ENCODE results near the gene GPR142. TPM values are rescaled to one million over a fixed set of nuclear protein-coding genes. Genes with fewer than 3 reads are reported as not detected.

The GPR142 gene
- total RNA-seq, 1 experiment from 2014 or later = 0.33 TPM

- H3K9me3 ChIP-seq (ENCODE audit: control insufficient read depth, low read depth, low read length) = no peaks in the 10 kb centered on the region
- no peak overlapping the region for H2BK120ac ChIP-seq (ENCODE audit: low read depth, low read length, poor library complexity, severe bottlenecking)
- H3K27ac Mint-ChIP-seq = no peak overlapping the region
- H3K27me3 Mint-ChIP-seq (ENCODE audit: low read depth) = peaks cover 6% of the 10 kb centered on the region
- no peak overlapping the region for H3K4me2 ChIP-seq (ENCODE audit: insufficient read depth, insufficient read length, low read length)
- no peak overlapping the region for H2AFZ ChIP-seq (ENCODE audit: low read length)
- H3K18ac ChIP-seq (ENCODE audit: insufficient read length, low read depth, low read length) = no peak overlapping the region
- no peak overlapping the region for H2BK15ac ChIP-seq (ENCODE audit: low read depth, low read length)
- no peak for DNase-seq
- no peaks in the 10 kb centered on the region for H3K23me2 ChIP-seq (ENCODE audit: insufficient read length, low read depth, low read length, poor library complexity, severe bottlenecking)
- no peaks in the 10 kb centered on the region for H4K20me1 ChIP-seq (ENCODE audit: control insufficient read depth, insufficient read depth, insufficient read length)
- peaks cover 14 to 25% of the 10 kb centered on the region in 2 experiments for H3K4me1 Mint-ChIP-seq
- no peak overlapping the region for H4K8ac ChIP-seq (replicated peaks; ENCODE audit: insufficient read length, low read depth, low read length)
- H3K9ac ChIP-seq (ENCODE audit: extremely low read depth, insufficient read length, low read length) = no peak overlapping the region
- H3K9me3 Mint-ChIP-seq = peaks cover 0 to 6% of the 10 kb centered on the region in 2 experiments; a peak in 1 of 5 replicates
- peak; percentile 22; the same call in 1 of the 3 replicates for TF ChIP-seq CTCF (conservative IDR thresholded peaks at IDR 0.05)
- no CpG with 5 or more reads among the region's 3 CpGs for WGBS (ENCODE audit: extremely low coverage, insufficient read length, low lambda C conversion rate)
- no peak overlapping the region for H2BK12ac ChIP-seq (ENCODE audit: insufficient read length, low read depth, low read length)
- H4K91ac ChIP-seq (ENCODE audit: insufficient read length, low read depth, low read length) = no peak overlapping the region
- no peak overlapping the region for H2BK20ac ChIP-seq (ENCODE audit: low read depth, low read length, poor library complexity, severe bottlenecking)
- no peak overlapping the region for H2BK5ac ChIP-seq (ENCODE audit: insufficient read length, low read length)
- no peaks in the 10 kb centered on the region for H3K27me3 ChIP-seq (ENCODE audit: insufficient read depth, low read length)
- H3K79me1 ChIP-seq (ENCODE audit: insufficient read depth, low read depth, low read length, poor library complexity, severe bottlenecking) = no peaks in the 10 kb centered on the region
- no peak overlapping the region for H3K14ac ChIP-seq (ENCODE audit: insufficient read depth, low read length)
- no peak overlapping the region for H3K56ac ChIP-seq (ENCODE audit: insufficient read length, low read depth, low read length)
- H4K5ac ChIP-seq (ENCODE audit: insufficient read length, low read depth, low read length) = no peak overlapping the region
- no peak overlapping the region for H3K27ac ChIP-seq (ENCODE audit: insufficient read length, low read depth, low read length)
- no peak overlapping the region for H3K23ac ChIP-seq (ENCODE audit: insufficient read length, low read depth, low read length)
- H3K36me3 Mint-ChIP-seq (ENCODE audit: insufficient read depth in 1 of 3, low read depth in 3 of 3) = peaks cover 0 to 6% (median 0%) of the 10 kb centered on the region in 3 experiments; a peak in 2 of 7 replicates
- H3K4ac ChIP-seq (ENCODE audit: low read depth, low read length) = no peak overlapping the region
- no peak overlapping the region for H2AK5ac ChIP-seq (ENCODE audit: insufficient read length, low read length)
- no peak overlapping the region for H3K4me3 Mint-ChIP-seq
- H3K79me2 ChIP-seq (ENCODE audit: insufficient read depth, low read length) = no peaks in the 10 kb centered on the region
- H3K4me1 ChIP-seq (ENCODE audit: insufficient read depth, low read length) = peaks cover 5% of the 10 kb centered on the region; the same call in 1 of the 2 replicates
- H3T11ph ChIP-seq (ENCODE audit: low read length) = no peak overlapping the region
These were observed 41.0 kb downstream of the GPR142 start for GRCh38 chr17:74408262-74408661.
